Activated naive CD4-positive, alpha-beta T cell treated with anti-CD3 and anti-CD28 coated beads, Interleukin-2, amount 50 U/mL, for 16 hours (primary cell): ENCODE data around the gene DPEP3.
"Not testable (repeated sequence)": the region's sequence is repeated elsewhere in the genome, so short reads cannot be mapped to it uniquely, and the experiment has no call there.

ENCODE experiments used
- DNase-seq: peaks from one replicate; pipeline ENCODE4 v3.0.0-alpha.2; 2020

DPEP3 gene, protein sequence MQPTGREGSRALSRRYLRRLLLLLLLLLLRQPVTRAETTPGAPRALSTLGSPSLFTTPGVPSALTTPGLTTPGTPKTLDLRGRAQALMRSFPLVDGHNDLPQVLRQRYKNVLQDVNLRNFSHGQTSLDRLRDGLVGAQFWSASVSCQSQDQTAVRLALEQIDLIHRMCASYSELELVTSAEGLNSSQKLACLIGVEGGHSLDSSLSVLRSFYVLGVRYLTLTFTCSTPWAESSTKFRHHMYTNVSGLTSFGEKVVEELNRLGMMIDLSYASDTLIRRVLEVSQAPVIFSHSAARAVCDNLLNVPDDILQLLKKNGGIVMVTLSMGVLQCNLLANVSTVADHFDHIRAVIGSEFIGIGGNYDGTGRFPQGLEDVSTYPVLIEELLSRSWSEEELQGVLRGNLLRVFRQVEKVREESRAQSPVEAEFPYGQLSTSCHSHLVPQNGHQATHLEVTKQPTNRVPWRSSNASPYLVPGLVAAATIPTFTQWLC

DNA sequence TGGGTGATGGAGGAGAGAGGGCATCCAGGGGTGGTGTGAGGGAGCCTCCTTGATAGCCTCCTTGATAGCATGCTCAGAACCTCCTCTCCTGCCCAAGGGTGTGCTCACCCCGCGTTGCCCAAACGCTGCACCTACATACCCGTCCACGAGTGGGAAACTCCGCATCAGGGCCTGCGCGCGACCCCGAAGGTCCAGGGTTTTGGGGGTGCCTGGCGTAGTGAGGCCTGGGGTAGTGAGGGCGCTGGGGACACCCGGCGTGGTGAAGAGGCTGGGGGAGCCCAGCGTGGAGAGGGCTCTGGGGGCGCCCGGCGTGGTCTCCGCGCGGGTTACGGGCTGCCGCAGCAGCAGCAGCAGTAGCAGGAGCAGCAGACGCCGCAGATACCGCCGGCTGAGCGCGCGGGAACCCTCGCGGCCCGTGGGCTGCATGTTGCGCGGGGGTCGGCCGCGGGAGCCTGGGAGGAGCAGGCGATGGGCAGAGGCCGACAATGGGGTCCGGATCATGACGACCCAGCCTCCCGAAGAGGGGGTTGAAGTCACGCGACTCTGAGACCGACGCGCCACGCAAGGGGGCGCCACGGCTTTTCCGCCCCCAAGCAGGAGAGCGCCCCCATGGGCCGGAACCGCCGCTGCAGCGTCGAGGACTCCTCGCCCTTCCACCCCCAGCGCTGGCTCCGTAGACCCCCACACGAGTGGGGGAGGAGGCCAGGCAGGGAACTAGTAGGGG, at the start of gene DPEP3:
DPEP3 (minus strand) TSS at position 545 of the 724 bp plus-strand sequence; CDS start at position 426, 119 bp downstream.
- peak; percentile 30 for DNase-seq

DNA sequence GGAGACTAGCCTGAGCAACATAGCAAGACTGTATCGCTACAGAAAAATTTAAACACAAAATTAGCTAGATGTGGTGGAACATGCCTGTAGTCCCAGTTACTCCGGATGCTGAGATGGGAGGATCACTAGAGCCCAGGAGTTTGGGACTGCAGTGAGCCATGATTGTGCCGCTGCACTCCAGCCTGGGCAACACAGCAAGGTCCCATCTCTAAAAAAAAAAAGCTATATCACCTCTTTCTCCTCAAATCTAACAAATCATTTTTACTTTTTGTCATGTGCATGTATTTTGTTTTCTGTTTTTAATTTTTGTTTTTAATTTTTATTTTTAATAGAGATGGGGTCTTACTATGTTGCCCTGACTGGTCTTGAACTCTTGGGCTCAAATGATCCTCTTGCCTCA, 48.7 kb upstream of the DPEP3 start:
- no peak for DNase-seq

DNA sequence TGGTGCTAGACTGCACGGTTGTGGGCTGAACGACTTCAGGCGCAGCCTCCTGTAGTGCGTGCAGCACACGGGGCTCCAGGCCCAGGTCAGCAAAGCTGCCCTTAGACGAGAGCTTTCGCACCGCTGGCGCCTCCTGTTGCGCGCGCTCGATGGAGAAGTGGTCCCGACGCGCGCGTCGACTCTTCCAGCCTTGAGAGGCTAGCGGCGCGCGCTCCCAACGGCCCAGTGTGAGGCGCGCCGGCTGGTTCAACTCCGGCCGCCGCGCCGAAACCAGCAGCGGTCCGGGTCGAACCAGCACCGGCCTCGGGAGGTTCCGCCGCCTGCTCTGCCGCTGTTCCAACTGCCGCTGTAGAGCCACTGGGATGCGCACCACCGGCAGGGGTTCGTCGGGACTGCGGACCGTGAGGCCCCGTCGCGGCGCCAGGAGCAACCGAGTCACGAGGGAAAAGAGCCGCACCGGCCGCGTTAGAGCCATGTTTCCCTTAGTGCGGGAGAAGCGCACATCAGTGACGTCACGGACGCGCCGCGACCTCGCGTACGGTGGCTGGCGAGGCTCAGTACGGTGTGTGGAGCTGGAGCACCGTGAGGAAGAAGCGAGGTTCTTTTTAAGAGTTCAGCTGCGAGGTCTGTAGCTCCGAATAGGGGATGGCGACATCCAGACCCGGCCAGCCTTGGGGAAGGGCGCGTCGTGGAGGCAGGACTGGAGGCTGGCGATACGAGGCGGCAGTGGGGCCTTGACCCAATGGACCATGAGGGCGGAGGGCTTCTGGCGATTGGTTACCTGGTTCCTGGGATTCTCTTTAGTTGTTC, 42.6 kb upstream of the DPEP3 start, which contains the start of the genes DDX28 and DUS2:
DDX28 (minus strand) TSS at position 505 of the 810 bp plus-strand sequence; CDS start at position 475, 30 bp downstream.
DUS2 (plus strand) TSS at position 557 of the 810 bp plus-strand sequence. CDS start 14,740 bp downstream, outside the sequence.
- peak; percentile 93 for DNase-seq

DNA sequence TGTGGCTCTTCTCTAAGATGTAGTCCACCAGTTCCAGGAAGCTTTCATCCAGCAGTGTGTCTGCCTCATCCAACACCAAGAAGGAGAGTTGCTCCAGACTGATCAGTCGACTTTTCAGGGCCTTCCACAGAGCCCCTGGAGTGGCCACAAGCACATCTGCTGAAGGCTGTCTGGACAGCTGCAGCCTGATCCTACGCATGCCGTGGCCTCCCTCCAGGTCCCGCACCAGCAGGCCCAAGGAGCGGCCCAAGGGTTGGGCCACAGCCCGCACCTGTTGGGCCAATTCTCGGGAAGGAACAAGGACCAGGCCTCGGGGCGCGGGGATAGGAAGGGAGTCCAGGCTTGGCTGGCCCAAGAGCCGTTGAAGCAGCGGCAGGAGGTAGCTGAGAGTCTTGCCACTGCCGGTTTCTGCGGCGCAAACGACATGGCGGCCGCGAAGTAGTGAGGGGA, 42.0 kb upstream of the DPEP3 start:
- DNase-seq: no peak

DNA sequence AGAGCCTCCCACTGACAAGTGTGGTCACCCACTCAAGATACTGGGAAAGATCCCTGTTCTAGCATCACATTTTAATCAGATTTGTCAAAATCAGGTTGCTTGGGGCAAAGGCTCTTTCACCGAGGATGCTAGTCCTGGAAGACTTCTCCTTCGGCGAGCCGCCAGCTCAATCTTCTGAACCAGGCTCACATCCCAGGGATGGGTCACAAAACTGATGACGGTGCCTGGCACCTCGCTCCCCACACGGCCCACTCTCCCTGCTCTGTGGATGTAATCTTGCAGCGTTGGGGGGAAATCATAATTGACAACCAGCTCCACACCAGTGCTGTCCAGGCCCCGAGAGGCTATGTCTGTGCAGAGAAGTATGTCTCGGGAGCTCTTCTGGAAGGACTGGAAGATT, 41.2 kb upstream of the DPEP3 start:
- DNase-seq: no peak

DNA sequence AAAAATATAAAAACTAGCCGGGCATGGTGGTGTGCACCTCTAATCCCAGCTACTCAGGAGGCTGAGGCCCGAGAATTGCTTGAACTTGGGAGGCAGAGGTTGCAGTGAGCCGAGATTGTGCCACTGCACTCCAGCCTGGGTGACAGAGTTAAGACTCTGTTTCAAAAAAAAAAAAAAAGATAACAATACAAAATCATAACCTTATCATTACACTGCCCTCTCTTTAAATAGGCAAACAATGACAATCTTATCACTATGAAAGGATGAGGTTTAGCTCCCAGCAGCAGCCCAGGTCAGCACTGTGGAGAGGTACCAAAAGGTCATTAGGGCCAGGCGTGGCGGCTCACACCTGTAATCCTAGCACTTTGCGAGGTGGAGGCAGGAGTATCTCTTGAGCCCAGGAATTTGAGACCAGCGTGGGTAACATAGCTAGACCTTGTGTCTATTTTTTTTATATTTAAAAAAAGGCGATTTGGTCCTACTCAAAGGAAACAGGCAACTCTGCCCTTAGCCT, 38.9 kb upstream of the DPEP3 start:
- no peak for DNase-seq

DNA sequence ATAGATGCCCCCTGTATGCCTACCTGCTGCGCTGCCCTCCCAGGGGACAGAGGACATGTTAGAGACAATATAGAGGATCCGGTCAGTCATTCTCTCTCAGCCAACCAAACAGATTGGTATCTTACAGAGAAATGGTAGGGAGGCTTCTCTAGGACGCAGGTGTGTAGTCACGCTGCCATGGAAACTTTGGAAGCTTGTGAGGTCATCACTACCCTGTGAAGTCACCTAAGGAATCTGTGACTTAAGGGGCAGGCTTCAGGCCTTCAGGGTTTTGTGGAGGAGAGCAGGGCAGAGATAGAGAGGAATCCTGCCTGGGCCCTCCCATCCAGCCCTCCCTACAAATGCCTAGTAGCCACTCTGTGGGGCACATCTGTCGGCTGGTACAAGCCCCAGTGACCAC, 35.4 kb upstream of the DPEP3 start, which contains the start of gene DPEP2NB:
DPEP2NB (minus strand) TSS at position 231 of the 400 bp plus-strand sequence; CDS start at position 90, 141 bp downstream.
- no peak for DNase-seq

DNA sequence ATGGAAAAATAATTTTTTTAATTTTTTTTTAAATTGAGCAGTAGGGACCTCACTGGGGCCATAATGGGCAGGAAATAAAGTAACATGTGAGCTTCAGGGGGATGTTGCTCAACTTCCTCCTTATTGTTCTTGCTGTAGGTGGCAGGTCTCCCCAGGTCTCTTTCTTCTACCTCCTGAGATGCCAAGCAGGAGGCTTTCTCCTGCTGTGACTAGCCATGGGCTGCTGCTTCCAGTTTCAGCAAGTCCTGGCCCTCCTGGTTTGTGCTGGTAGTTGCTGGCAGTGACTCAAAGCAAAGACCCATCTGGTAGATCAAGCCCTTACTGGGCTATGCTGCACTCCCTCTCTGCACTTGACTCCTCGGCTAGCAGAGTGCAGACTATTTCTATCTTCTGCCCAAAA, 33.1 kb upstream of the DPEP3 start:
- no peak for DNase-seq

DNA sequence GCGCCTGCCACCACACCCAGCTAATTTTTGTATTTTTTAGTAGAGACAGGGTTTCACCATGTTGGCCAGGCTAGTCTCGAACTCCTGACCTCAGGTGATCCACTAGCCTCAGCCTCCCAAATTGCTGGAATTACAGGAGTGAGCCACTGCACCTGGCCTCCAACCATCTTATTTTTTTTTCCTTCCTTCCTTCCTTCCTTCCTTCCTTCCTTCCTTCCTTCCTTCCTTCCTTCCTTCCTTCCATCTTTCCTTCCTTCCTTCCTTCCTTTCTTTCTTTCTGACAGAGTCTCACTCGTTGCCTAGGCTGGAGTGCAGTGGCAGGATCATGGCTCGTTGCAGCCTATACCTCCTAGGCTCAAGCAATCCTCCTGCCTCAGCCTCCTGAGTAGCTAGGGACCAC, 29.6 kb upstream of the DPEP3 start:
- DNase-seq: not testable (repeated sequence)

DNA sequence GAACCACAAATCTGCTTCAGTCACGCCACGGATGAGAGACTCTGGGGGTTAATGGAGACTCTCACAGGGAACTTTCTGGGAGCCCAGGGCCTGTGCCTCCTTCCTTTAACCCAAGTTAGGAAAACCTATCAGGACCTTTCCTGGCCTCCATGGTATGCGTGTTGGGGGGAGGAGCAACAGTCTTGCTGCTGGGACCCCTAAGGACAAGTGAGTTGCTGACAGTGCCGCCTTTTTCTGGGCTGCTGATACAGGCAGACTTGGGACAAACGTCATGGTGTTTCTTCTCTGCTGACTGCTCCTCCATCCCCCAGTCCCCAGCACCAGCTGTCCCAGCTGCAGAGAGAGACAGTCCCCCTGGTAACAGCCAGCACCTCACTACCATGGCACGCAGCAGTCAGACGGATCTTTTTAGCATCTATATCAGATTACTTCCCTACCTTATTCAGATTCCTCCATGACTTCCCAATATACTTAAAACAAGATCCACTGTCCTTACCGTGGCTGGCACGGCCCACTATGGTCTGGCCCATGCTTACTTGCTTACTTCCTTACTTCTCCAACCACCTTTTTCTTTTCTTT, 28.9 kb upstream of the DPEP3 start:
- DNase-seq: no peak

DNA sequence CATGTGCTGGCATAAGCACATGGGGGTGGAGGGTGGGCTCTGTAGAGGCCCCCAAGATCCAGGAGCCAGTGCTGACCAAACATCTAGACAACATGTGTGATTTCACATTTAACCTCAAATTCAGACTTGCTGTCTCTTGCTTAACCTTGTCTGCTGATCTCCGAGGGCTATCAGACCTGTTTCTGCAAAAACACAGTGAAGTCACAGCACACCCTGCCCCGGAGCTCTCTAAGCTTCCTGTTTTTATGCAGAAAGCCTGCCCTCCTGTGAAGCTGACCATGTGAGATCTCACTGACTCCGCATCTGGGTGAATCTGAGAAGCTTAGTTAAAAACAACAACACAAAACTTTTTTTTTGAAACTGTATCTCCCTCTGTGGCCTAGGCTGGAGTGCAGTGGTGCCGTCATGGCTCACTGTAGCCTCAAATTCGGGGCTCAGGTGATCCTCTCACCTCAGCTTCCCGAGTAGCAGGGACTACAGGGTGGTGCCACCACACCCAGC, 25.5 kb upstream of the DPEP3 start:
- DNase-seq: no peak

DNA sequence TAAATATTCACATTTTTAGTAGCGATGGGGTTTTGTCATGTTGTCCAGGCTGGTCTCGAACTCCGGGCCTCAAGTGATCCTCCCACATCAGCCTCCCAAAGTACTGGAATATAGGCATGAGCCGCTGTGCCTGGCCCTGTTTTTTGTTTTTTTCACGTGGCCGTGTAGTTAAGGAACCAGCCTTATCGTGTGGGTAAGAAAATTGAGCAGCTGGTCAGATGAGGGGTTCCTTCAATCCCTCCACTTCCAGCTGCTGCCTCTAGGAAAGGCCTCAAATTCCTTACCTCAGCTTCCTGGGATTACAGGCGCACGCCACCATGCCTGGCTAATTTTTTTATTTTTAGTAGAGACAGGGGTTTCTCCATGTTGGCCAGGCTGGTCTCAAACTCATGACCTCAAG, 24.9 kb upstream of the DPEP3 start:
- DNase-seq: no peak

DNA sequence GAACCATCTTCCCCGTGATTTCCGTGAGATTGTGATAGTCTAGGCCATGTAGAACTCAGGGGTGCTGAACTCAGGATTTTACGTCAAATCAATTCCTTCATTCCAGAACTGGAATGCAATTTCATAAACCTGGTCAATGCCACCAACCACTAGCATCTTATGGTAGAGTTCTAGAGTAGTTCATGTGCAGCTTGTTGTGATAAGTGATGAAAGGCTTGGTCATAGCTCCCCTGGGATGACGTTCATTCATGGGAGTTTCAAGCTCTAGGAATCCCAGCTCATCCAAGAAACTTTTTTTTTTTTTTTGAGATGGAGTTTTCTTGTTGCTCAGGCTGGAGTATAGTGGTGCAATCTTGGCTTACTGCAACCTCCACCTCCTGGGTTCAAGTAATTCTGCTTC, 22.7 kb upstream of the DPEP3 start:
- DNase-seq: no peak

DNA sequence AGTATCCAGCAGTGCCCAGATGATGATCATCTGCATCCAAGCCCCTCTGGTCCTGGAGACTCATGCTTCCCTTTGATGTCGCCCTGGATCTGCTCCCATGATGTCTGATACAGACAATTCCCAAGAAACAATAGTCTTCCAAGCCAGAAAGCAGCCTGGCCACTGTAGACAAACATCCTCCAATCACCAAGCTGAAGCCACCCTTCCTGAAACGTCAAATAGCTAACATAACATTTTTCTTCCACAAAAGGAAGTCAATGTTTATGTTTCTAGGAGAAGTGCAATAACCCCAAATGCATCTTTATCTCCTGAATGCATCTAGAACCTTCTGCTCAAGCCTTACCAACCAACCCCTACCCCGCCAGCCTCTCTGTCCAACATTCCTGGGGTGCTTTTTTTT, 20.2 kb upstream of the DPEP3 start:
- no peak for DNase-seq

DNA sequence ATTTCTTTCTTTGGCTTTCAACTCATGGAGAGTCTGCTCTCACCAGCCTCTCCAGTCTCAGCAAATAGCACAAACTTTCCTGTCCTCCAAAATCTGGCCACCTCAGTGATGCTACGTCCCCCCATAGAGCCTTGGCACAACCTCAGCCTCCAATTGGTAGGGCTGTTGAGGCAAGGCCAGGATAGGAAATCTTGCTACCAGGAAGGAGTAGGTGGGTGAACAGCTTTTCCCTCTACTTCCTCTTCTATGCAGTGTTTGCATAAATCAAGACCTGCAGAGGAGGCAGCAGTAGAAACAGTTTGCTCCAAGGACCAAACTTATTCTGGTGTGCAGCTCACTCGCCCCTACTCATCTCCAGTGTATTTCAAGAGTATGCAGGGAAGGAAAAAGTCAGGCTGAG, 19.7 kb upstream of the DPEP3 start:
- no peak for DNase-seq

DNA sequence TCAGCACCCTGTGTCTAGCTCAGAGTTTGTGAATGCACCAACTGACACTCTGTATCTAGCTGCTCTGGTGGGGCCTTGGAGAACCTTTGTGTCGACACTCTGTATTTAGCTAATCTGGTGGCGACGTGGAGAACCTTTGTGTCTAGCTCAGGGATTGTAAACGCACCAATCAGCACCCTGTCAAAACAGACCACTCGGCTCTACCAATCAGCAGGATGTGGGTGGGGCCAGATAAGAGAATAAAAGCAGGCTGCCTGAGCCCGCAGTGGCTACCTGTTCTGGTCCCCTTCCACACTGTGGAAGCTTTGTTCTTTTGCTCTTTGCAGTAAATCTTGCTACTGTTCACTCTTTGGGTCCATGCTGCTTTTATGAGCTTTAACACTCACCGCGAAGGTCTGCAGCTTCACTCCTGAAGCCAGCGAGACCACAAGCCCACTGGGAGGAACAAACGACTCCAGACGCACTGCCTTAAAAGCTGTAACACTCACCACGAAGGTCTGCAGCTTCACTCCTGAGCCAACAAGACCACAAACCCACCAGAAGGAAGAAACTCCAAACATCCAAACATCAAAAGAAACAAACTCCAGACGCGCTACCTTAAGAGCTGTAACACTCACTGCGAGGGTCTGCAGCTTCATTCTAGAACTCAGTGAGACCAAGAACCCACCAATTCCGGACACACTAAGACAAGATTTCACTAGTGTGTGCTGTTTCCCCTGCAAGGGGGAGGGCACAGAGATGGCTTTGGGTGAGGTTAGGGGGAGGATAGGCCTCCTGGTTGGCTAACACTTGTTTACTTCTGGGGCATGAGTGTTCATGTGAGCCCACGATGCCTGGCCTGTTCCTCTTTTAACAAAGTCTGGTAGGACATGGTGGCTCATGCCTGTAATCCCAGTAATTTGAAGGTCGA, 18.7 kb upstream of the DPEP3 start, which contains the start of gene DPEP2:
DPEP2 (minus strand) TSS at position 706 of the 910 bp plus-strand sequence. CDS start 6,272 bp downstream, outside the sequence.
- DNase-seq: peak; percentile 36

DNA sequence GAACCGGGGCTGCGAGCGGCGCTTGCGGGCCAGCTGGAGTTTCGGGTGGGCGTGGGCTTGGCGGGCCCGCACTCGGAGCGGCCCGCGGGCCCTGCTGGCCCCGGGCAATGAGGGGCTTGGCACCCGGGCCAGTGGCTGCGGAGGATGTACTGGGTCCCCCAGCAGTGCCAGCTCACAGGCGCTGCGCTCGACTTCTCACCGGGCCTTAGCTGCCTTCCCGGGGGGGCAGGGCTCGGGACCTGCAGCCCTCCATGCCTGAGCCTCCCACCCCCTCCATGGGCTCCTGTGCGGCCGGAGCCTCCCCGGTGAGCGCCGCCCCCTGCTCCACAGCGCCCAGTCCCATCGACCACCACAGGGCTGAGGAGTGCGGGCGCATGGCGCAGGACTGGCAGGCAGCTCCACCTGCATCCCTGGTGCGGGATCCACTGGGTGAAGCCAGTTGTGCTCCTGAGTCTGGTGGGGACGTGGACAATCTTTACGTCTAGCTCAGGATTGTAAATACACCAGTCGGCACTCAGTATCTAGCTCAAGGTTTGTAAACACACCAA, 18.0 kb upstream of the DPEP3 start:
- DNase-seq: not testable (repeated sequence)

DNA sequence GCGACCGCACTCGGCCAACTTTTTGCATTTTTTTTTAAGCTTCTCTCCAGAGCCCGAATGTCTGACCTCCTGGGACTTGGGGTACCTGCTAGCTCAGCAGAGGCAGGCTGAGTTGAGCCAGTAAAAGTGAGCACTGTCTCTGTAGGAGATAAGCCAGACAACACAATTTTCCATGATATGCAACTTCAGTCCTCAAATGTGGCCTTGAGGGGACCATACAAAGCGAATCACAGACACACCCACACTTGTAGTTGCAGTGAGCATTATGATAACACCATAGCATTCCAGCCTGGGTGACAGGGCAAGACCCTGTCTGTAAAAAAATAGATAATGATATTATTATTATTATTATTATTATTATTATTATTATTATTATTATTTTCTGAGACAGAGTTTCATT, 16.4 kb upstream of the DPEP3 start:
- DNase-seq: no peak

DNA sequence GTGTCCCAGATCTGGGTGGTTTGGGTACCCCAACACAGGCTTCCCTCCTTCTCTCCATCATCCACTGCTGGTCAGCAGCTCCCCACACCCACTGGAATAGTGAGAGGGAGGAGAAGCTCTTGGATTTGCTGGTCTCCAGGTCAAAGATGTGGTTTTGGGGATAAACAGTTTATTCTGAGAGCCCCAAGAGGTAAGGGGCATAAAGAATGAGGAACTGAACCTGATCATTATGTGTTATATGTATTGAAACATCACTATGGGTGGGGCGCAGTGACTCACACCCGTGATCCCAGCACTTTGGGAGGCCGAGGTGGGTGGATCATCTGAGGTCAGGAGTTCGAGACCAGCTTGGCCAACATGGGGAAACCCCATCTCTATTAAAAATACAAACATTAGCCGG, 15.1 kb upstream of the DPEP3 start:
- DNase-seq: peak; percentile 35

DNA sequence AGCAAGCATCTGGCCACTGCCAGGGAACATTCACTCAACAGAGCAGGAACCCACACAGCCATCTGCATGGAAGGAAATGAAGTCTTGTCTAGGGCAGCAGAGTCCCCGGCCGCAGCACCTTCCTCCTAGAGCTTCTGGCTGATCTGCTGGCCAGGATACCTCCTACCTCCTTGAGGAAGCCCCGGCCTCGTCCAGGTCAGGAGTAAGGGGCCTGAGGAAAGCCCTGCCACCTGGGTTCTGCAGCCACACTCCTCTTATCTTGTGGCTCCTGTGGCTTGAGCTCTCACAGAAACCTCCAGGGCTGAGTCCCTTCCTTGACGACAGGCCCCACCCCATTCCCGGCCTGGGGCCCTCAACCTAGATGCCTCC, 13.7 kb upstream of the DPEP3 start:
- DNase-seq: not testable (repeated sequence)
